GM23248 (cell line): ENCODE results near the gene GBP5.

ENCODE experiments used
- EZH2 ChIP-seq: fragments of 200-600 bp; sonication (generic); IDR thresholded peaks from 2 replicates; pipeline ENCODE4 v1.6.1; 2018; ENCODE audit warnings: antibody characterized with exemption, mild to moderate bottlenecking; ENCODE audit not compliant: insufficient read depth, poor library complexity, severe bottlenecking
- EZH2phosphoT487 ChIP-seq: fragments of 200-600 bp; sonication (generic); IDR thresholded peaks from 2 replicates; pipeline ENCODE4 v1.6.1; 2018; ENCODE audit warnings: antibody characterized with exemption, moderate library complexity, mild to moderate bottlenecking, low read depth; ENCODE audit not compliant: insufficient read depth

DNA sequence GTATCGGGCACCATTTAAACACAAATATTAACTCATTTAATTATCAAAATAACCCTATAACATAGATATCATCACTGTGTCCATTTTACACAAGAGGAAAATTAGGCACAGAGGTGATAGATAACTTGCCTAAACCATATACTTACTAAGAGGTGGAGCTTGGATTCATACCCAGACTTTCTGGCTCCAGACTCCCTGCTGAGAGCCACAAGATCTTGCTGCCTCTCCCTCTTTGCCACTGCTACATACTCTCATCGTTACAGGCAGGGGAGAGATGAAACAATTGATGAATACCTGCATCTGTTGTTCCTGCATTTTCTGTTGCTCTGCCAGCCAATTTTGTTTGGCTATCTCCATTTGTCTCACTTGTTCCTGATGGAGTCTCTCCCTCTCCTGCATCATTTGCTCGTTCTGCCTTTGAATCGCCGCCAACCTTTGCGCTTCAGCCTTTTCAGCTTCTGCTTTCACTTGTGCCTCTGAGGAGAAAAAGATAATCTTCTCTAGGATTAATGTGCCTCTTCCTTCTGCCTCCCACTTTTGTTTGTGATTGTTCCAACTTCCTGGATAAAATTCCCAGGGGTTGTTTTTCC is 10.6 kb downstream of the GBP5 start:
- TF ChIP-seq EZH2phosphoT487 (no peak), EZH2 (no peak)
